CD4-positive, alpha-beta memory T cell (primary cell): ENCODE measurements around the gene TMEM88. TPM values are rescaled to one million over a fixed set of nuclear protein-coding genes. Genes with fewer than 3 reads are reported as not detected.

Experiments
- CTCF ChIA-PET: fragments of 350-600 bp; sonication (Branson Sonifier 250); formaldehyde crosslinking; loops from one replicate; lab custom pipeline; 2021; ENCODE audit warnings: inconsistent platforms; ENCODE audit not compliant: partially characterized antibody; lab: Charles Lee
- POLR2A ChIA-PET: fragments of 350-600 bp; sonication (Branson Sonifier 250); formaldehyde crosslinking; loops from one replicate; lab custom pipeline; 2021; ENCODE audit not compliant: partially characterized antibody; lab: Charles Lee
- DNase-seq, 5 donors: peaks; one replicate each; pipeline versions ENCODE4 v3.0.0 to v3.0.0-alpha.2; 2020 to 2022; ENCODE audit warnings: mixed read lengths in 1 of 5
- H3K27ac ChIP-seq: one replicate; pipeline ENCODE4 v1.7.0; 2013; ENCODE audit warnings: low read depth, low read length
- H3K27me3 ChIP-seq: 2 replicates; pipeline ENCODE4 v1.7.0; 2013; ENCODE audit warnings: mild to moderate bottlenecking, low read length, moderate library complexity; ENCODE audit not compliant: insufficient read depth
- H3K36me3 ChIP-seq: 2 replicates; pipeline ENCODE4 v1.7.0; 2013; ENCODE audit warnings: mild to moderate bottlenecking, low read length, moderate library complexity; ENCODE audit not compliant: insufficient read depth
- H3K4me1 ChIP-seq: 2 replicates; pipeline ENCODE4 v1.7.0; 2013; ENCODE audit warnings: mild to moderate bottlenecking, low read length, moderate library complexity; ENCODE audit not compliant: insufficient read depth
- H3K4me3 ChIP-seq, 2 donors: one replicate each; pipeline ENCODE4 v1.7.0; 2013; ENCODE audit warnings: low read length in 2 of 2, mild to moderate bottlenecking in 1 of 2
- H3K9me3 ChIP-seq, 2 donors: one replicate each; pipeline ENCODE4 v1.7.0; 2013; ENCODE audit warnings: low read length in 2 of 2, control low read depth in 1 of 2; ENCODE audit not compliant: control insufficient read depth in 1 of 2
- H3K27ac Mint-ChIP-seq, 7 donors: one replicate each; pipeline ENCODE4 v1.8.0; 2020 to 2021; ENCODE audit warnings: mixed read lengths in 7 of 7, mild to moderate bottlenecking in 6 of 7, inconsistent platforms in 3 of 7, moderate library complexity in 3 of 7
- H3K27me3 Mint-ChIP-seq, 2 donors: one replicate each; pipeline ENCODE4 v1.8.0; 2020 to 2021; ENCODE audit warnings: mixed read lengths in 2 of 2
- H3K36me3 Mint-ChIP-seq, 2 donors: one replicate each; pipeline ENCODE4 v1.8.0; 2020 to 2021; ENCODE audit warnings: mixed read lengths in 2 of 2, inconsistent platforms in 1 of 2, mild to moderate bottlenecking in 1 of 2
- H3K4me1 Mint-ChIP-seq, 4 donors: one replicate each; pipeline ENCODE4 v1.8.0; 2020 to 2021; ENCODE audit warnings: mixed read lengths in 4 of 4, mild to moderate bottlenecking in 1 of 4
- H3K4me3 Mint-ChIP-seq, 8 donors: one replicate each; pipeline ENCODE4 v1.8.0; 2020 to 2021; ENCODE audit warnings: mixed read lengths in 8 of 8, mild to moderate bottlenecking in 7 of 8, moderate library complexity in 6 of 8, inconsistent platforms in 3 of 8
- H3K9me3 Mint-ChIP-seq, 8 donors: one replicate each; pipeline ENCODE4 v1.8.0; 2020 to 2021; ENCODE audit warnings: mixed read lengths in 8 of 8, mild to moderate bottlenecking in 5 of 8, inconsistent platforms in 3 of 8, moderate library complexity in 1 of 8
- intact Hi-C: fragments of 100-400 bp; cut with micrococcal nuclease; formaldehyde crosslinking; loops from one replicate; pipeline ENCODE4 v1.15.1; 2023
- polyA plus RNA-seq, 2 donors: library from polyadenylated mRNA; unstranded; fragments of 300-500 nt; fragmentation: Illumina TruSeq; gene quantifications; one replicate each; pipeline ENCODE4 v1.2.3, GENCODE V29; 2021
- total RNA-seq, 2 experiments: library from RNA; stranded (reverse); gene quantifications; one replicate each; pipeline ENCODE4 v1.2.3, GENCODE V29; 2021

Gene TMEM88
- total and polyA plus RNA-seq, 4 experiments from 2014 or later = 6.2 to 7.9 TPM; not detected in 2

DNA sequence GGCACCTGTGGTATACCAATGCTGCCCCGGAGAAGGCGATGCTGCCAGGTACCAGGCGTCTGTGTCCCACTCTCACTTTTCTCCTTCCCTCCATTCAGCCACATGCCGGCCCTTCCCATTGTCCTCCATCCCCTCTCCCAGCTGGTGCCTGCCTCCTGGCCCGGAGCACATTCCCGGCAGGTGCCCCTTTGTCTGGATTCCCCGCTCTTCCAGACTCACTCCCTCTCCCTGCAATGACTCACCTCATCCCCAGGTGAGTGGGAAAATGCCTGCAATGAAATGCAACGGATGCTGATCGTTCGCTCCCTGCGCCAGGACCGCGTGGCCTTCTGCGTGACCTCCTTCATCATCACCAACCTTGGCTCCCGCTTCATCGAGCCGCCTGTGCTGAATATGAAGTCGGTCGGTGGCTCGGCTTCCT lies 31.3 kb upstream of the TMEM88 start:
- intact Hi-C loops = no loop called here

DNA sequence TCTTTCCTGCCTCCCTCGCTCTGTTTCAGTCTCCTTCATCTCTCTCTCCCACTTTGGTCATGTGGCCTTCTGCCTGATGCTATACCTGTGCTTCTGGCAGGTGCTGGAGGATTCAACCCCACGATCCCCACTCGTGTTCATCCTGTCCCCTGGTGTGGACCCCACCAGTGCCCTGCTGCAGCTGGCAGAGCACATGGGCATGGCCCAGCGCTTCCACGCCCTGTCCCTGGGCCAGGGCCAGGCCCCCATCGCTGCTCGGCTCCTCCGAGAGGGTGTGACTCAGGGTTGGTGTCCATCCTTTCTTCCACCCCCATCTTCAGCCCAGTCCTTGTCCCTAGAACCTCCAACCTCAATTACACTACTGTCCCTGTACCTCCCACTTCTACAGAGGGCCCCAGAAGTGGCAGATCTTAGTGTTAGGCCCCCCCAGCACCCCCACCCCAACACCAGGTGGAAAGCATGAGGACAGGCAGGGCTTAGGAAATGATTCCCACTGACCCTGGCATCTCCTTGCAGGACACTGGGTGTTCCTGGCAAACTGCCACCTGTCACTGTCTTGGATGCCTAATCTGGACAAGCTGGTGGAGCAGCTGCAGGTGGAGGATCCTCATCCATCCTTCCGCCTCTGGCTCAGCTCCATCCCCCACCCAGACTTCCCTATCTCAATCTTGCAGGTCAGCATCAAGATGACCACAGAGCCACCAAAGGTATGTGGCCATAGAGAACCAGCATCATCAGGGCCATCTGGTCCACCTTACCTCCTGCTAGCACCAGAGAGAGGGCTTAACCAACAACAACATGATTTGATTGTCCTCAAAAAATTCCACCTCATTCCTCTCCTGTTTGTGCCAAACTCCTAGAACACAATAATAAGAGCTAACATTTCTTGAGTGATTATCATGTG lies 30.6 kb upstream of the TMEM88 start:
- no peaks in the 10 kb centered on the region for H3K36me3 Mint-ChIP-seq
- POLR2A ChIA-PET = interaction anchor here (1.4 to 1.7 kb wide), 2 partner anchors 11 to 33 kb away, joined by 4 to 8 read pairs; partner anchors contain the start of genes CYB5D1, KDM6B and NAA38
- peaks cover 0 to 1% of the 10 kb centered on the region in 2 donors for H3K27me3 Mint-ChIP-seq
- Histone ChIP-seq H3K27me3 (no peaks in the 10 kb centered on the region), H3K4me3 (no peak overlapping the region), H3K27ac (no peak overlapping the region), H3K4me1 (no peaks in the 10 kb centered on the region), H3K36me3 (no peaks in the 10 kb centered on the region), H3K9me3 (no peaks in the 10 kb centered on the region)
- H3K27ac Mint-ChIP-seq = no peak overlapping the region
- CTCF ChIA-PET = interaction anchor here (0.9 to 4.0 kb wide), 13 partner anchors 9 to 234 kb away, joined by 3 to 19 read pairs (median 4); partner anchors contain the start of gene NAA38
- peaks cover 0 to 3% (median 0%) of the 10 kb centered on the region in 4 donors for H3K4me1 Mint-ChIP-seq
- no peak overlapping the region for H3K4me3 Mint-ChIP-seq
- no peak for DNase-seq
- no peaks in the 10 kb centered on the region for H3K9me3 Mint-ChIP-seq
- intact Hi-C loops = no loop called here

More for the DNA sequence above, 31.3 kb upstream of the TMEM88 start:
- Histone ChIP-seq H3K9me3 (no peaks in the 10 kb centered on the region), H3K4me1 (no peaks in the 10 kb centered on the region), H3K36me3 (no peaks in the 10 kb centered on the region), H3K27me3 (no peaks in the 10 kb centered on the region), H3K4me3 (no peak overlapping the region), H3K27ac (no peak overlapping the region)
- ChIA-PET POLR2A (interaction anchor here (1.0 to 1.6 kb wide), 2 partner anchors 11 to 34 kb away, joined by 3 to 6 read pairs; partner anchors contain the start of gene NAA38), CTCF (interaction anchor here (0.6 to 1.6 kb wide), 22 partner anchors 8 to 507 kb away, joined by 3 to 8 read pairs (median 4); no protein-coding TSS in a partner anchor)
- Mint-ChIP-seq H3K36me3 (no peaks in the 10 kb centered on the region), H3K4me3 (no peak overlapping the region), H3K9me3 (no peaks in the 10 kb centered on the region), H3K27me3 (no peaks in the 10 kb centered on the region), H3K27ac (peak overlapping the region in 1 of 7 donors; percentile 23), H3K4me1 (peaks cover 0 to 3% (median 0%) of the 10 kb centered on the region in 4 donors)
- no peak for DNase-seq

DNA sequence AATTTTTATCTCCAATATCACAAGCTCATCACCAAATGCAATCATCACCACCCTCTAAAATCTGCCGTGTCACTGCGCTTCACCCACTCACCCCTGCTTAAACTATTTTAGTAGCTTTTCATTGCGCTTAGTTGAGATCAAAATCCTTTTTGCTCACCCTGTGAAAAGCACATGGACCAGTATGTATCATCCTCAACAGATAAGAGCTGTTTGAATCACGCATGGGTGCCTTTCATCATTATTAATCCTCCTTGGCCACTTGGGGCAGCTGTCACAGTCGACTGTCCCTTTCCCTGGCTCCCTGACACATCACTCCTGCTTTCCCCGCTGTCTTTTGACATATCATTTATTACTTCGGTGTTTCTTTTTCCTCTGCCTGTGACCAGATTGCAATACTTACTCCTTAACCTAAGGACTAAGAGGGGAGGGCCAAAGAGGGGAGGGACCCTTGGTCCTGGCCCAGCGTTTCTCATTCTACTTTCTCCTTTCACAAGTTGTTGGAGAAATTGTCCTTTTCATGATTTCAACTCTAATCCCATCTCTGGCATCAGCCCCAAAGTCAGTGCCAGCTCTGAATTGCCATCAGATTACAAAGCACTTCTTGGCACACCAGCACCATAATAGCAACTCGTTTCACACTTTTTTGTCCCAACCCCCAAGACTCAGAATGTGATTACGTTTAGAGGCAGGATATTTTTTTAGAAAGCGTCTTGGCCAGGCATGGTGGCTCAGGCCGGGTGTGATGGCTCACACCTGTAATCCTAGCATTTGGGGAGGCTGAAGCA lies 29.5 kb upstream of the TMEM88 start:
- Histone ChIP-seq H3K27ac (no peak overlapping the region), H3K9me3 (no peaks in the 10 kb centered on the region), H3K36me3 (no peaks in the 10 kb centered on the region), H3K4me3 (no peak overlapping the region), H3K4me1 (no peaks in the 10 kb centered on the region), H3K27me3 (no peaks in the 10 kb centered on the region)
- Mint-ChIP-seq H3K9me3 (no peaks in the 10 kb centered on the region), H3K4me3 (no peak overlapping the region), H3K36me3 (no peaks in the 10 kb centered on the region), H3K27me3 (peaks cover 0 to 1% of the 10 kb centered on the region in 2 donors), H3K27ac (no peak overlapping the region), H3K4me1 (peaks cover 0 to 3% (median 0%) of the 10 kb centered on the region in 4 donors)
- POLR2A ChIA-PET = interaction anchor here (0.7 to 1.7 kb wide), 3 partner anchors 9 to 32 kb away, joined by 4 to 8 read pairs (median 4); partner anchors contain the start of genes CYB5D1, KDM6B and NAA38
- DNase-seq = no peak
- intact Hi-C loops = no loop called here
- CTCF ChIA-PET = interaction anchor here (0.9 to 4.0 kb wide), 12 partner anchors 8 to 232 kb away, joined by 3 to 19 read pairs (median 4); partner anchors contain the start of genes NAA38 and TP53

DNA sequence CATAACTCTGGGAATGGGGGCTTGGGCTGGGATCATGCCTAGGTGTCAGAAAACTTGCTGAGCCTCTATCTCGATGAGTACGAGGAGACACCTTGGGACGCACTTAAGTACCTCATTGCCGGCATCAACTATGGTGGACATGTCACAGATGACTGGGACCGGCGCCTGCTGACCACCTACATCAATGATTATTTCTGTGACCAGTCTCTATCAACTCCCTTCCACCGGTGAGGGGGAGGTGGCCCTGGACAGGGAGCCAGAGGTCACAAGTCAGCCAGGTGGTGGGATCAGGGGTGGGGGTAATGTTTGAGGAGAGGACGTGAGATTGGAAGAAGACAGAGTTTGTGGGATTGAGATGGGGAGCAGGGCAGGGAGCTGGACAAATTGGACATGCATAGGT lies 24.2 kb upstream of the TMEM88 start:
- H3K4me1 ChIP-seq = peaks cover 6% of the 10 kb centered on the region
- no peaks in the 10 kb centered on the region for H3K36me3 ChIP-seq
- Mint-ChIP-seq H3K36me3 (peaks cover 0 to 17% of the 10 kb centered on the region in 2 donors), H3K27me3 (peaks cover 0 to 11% of the 10 kb centered on the region in 2 donors), H3K27ac (peak overlapping the region in 1 of 7 donors; percentile 9), H3K9me3 (peaks cover 0 to 3% (median 0%) of the 10 kb centered on the region in 8 donors), H3K4me1 (peaks cover 6 to 22% (median 7%) of the 10 kb centered on the region in 4 donors), H3K4me3 (no peak overlapping the region)
- ChIA-PET POLR2A (interaction anchor here (9.0 kb wide), 1 partner anchor 17 kb away, joined by 238 read pairs; no protein-coding TSS in a partner anchor), CTCF (interaction anchor here (0.8 to 0.9 kb wide), 2 partner anchors 10 to 27 kb away, joined by 3 read pairs; partner anchors contain the start of gene NAA38)
- intact Hi-C loops = no loop called here
- H3K9me3 ChIP-seq = no peaks in the 10 kb centered on the region
- no peak overlapping the region for H3K27ac ChIP-seq
- H3K27me3 ChIP-seq = no peaks in the 10 kb centered on the region
- no peak for DNase-seq
- H3K4me3 ChIP-seq = no peak overlapping the region

DNA sequence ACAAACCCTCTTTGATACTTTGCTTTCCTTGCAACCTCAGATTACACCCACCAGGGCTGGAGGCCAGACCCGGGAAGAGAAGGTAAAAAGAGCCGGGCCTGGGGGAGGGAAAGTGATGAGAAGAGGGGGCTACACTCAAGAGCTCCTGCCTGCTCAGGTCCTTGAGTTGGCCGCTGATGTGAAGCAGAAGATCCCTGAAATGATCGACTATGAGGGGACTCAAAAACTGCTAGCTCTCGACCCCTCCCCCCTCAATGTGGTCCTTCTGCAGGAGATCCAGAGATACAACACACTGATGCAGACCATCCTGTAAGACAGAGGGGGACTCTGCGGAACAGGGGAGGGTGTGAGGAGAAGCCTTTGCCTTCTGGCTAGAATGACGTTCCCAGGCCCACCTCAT lies 23.6 kb upstream of the TMEM88 start:
- ChIA-PET POLR2A (interaction anchor here (9.0 kb wide), 1 partner anchor 16 kb away, joined by 238 read pairs; no protein-coding TSS in a partner anchor), CTCF (interaction anchor here (0.8 to 4.9 kb wide), 4 partner anchors 8 to 159 kb away, joined by 3 to 19 read pairs (median 4); partner anchors contain the start of gene NAA38)
- no peaks in the 10 kb centered on the region for H3K36me3 ChIP-seq
- Mint-ChIP-seq H3K27ac (peak overlapping the region in 1 of 7 donors; percentile 9), H3K27me3 (peaks cover 0 to 11% of the 10 kb centered on the region in 2 donors), H3K4me1 (peaks cover 8 to 27% (median 10%) of the 10 kb centered on the region in 4 donors), H3K36me3 (peaks cover 0 to 17% of the 10 kb centered on the region in 2 donors), H3K4me3 (no peak overlapping the region), H3K9me3 (peaks cover 0 to 3% (median 0%) of the 10 kb centered on the region in 8 donors)
- H3K4me3 ChIP-seq = no peak overlapping the region
- intact Hi-C loops = no loop called here
- DNase-seq = no peak
- no peak overlapping the region for H3K27ac ChIP-seq
- H3K27me3 ChIP-seq = no peaks in the 10 kb centered on the region
- no peaks in the 10 kb centered on the region for H3K9me3 ChIP-seq
- peaks cover 11% of the 10 kb centered on the region for H3K4me1 ChIP-seq

- H3K27me3 ChIP-seq = no peaks in the 10 kb centered on the region
- Mint-ChIP-seq H3K27ac (peak overlapping the region in 1 of 7 donors; percentile 100), H3K27me3 (peaks cover 0 to 11% of the 10 kb centered on the region in 2 donors), H3K4me3 (peak overlapping the region in 3 of 8 donors; percentile 29 to 84 (median 32)), H3K9me3 (peaks cover 0 to 3% (median 0%) of the 10 kb centered on the region in 8 donors), H3K36me3 (peaks cover 0 to 17% of the 10 kb centered on the region in 2 donors), H3K4me1 (peaks cover 18 to 39% (median 21%) of the 10 kb centered on the region in 4 donors)
- ChIA-PET CTCF (interaction anchor here (2.8 to 6.1 kb wide), 4 partner anchors 13 to 158 kb away, joined by 13 to 65 read pairs (median 18); no protein-coding TSS in a partner anchor), POLR2A (interaction anchor here (0.5 to 9.0 kb wide), 4 partner anchors 15 to 200 kb away, joined by 3 to 238 read pairs (median 46); partner anchors contain the start of genes CNTROB, CYB5D1, NAA38 and TRAPPC1)
- H3K4me1 ChIP-seq = peaks cover 23% of the 10 kb centered on the region
- no peak overlapping the region for H3K27ac ChIP-seq
- intact Hi-C loops = no loop called here
- no peaks in the 10 kb centered on the region for H3K9me3 ChIP-seq
- DNase-seq = no peak
- no peaks in the 10 kb centered on the region for H3K36me3 ChIP-seq
- H3K4me3 ChIP-seq = no peak overlapping the region
Observed at GRCh38 chr17:7832431-7832830, 22.4 kb upstream of the TMEM88 start.
